Skeletal muscle cell (primary cell): Measurements from ENCODE around the gene GNB1L.

Experiments used
- DNase-seq: peaks from one replicate; pipeline ENCODE4 v3.0.0-alpha.2; 2010; ENCODE audit warnings: low read depth
- H3K4me3 ChIP-seq: 2 replicates; pipeline ENCODE4 v1.5.1; 2011; ENCODE audit warnings: low read depth, mild to moderate bottlenecking, control low read depth, low read length, moderate library complexity

Gene GNB1L

DNA sequence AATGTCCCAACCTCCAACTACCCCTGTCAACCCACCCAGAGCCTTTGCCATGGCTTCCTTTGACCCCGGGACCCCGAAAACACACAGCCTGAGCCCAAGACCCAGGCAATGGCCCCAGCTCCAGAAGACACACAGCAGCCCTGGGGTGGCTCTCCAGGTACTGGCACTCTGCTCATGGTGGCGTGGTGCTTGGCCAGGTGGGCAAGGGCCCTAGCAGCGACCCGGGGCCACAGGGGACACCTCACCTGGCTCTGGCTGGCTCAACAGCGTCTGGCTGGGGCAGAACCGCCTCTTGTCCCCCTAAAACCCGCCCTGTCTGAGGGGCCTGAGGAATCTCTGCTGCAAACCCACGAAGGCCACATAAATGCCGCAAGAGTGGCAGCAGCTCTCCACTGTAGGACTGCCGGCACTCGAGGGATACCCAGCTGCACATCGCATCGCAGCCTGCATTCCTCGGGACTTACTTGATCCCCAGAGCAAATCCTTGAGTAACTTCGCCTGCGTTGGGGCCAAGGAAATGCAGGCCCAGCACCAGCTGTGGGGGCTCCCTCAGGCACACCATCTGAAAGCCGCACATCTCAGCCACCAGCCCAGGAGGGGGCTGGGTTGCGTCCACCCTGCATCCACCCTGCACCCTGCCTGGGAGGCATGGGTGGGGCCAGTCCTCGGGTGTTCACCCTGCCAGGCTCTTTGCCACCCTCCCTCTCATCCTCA is 23.1 kb upstream of the GNB1L start:
- DNase-seq = peak; percentile 58

DNA sequence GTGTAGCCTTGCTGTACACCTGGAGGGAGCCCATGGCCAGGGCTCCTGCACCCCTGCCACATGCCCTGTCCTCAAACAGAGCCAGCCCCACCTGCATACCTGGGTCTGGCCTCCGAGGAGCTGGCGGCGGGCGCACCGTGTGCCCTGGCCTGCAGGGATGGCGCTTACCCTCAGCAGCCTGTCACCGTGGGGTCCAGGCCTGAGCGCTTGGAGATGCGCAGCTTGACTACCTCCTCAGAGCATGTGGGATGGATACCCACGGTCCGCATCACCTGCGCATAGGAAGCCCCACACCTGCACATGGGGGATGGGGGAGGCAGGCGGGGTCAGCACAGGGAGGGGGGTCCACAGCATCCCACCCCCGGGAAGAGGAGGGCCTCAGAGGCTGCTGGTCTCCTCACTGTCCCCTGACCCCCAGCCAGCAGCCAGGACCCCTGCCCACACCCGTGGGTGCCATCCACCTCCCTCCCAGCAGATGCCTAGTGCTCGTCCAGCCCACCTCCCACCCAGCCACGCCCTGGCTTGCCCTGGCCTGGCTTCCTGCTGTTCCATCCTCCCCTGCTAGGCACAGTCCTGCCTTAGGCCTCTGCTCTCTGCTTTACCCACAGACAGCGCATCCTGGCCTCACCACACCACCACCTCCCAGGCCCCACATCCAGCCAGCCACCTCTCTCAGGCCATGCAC is 22.4 kb upstream of the GNB1L start:
- no peak for DNase-seq
- H3K4me3 ChIP-seq = no peak overlapping the region

More for the DNA sequence above, 23.1 kb upstream of the GNB1L start:
- H3K4me3 ChIP-seq = no peak overlapping the region

DNA sequence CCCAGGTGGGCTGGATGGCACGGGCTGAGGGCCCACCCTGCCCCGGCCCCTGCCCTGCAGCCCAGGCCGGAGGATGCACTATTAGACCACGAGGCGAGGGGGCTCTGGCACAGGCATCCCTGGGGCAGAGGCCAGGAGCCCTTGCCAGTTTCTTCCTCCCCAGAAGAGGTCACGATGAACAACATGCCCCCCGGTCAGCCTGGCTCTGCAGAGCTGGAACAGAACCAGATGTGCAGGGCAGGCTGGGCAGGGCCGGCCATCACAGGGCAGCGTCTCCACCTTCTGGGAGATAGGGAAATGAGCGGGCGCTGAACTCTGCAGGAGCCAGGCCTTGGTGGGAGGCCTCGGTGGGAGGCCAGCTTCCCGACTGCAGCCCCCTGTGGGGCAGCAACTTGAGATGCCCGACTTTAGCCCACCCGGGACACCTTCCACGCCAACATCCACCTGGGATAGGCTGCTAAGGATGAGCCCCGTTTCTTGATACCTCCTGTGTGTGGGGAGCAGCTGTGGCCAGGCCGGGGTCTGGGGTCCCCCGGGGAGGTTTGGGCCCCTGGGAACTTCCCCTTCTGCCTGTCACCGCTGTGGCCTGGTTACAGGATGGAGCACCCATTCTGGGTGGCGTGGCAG is 21.8 kb upstream of the GNB1L start:
- no peak for DNase-seq
- H3K4me3 ChIP-seq = no peak overlapping the region

DNA sequence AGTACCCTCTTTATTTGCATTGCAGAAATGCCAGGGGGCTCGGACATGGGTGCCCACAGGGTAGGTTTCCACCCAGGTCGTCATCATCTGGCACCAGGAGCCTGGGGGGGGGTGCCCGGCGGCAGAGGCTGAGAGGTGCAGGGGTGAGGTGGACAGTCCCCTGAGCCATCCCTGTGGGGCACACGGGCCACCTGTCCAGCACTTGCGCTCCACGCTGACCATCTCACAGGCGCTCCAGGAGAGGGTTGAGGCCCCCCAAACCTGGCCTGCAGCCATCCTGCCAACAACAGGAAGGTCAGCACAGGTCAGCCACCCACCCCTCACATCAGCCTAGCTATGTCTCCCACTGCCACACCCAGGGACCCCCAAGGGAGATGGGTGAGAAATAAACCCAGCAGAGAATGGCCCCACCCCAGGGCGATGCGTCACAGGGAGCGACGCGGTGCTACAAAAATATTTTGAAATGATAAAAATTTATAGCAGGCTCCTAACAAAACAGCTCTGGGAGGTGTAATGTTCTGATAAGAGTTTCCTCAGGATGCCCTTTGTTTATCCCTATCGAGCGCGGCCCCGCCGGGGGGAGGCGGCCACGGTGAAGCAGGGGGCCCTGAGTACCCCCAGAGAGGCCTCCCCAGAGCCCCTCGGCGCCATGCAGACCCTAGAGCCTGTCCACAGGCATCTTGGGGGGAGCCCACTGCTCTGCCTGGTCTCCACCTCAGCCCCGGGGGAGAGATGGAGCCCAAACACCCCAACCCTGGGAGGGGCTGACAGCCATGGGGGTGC is 21.0 kb upstream of the GNB1L start:
- DNase-seq = no peak
- no peak overlapping the region for H3K4me3 ChIP-seq

DNA sequence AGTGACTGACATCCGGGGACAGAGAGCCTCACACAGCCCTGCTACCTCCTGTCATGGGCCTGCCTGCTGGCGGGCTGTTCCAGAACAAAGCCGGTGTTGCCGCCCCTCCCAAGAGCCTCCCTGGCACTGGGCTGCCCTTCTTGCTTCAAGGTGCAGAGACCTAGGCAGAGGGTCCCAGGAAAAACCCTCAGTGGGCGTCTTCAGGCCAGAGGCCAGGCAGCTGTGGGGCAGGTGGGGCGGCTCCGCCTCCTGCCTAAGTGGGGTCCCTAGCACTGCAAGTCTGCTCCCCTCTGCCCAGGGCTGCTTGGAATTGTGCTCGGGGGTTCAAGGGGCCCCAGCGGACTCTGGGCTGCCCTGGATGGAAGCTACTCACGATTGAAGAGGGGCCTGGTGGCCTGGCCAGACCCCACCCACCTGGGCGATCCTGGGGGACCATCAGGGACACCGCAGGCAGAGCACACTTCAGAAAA is 20.4 kb upstream of the GNB1L start:
- no peak for DNase-seq
- no peak overlapping the region for H3K4me3 ChIP-seq

DNA sequence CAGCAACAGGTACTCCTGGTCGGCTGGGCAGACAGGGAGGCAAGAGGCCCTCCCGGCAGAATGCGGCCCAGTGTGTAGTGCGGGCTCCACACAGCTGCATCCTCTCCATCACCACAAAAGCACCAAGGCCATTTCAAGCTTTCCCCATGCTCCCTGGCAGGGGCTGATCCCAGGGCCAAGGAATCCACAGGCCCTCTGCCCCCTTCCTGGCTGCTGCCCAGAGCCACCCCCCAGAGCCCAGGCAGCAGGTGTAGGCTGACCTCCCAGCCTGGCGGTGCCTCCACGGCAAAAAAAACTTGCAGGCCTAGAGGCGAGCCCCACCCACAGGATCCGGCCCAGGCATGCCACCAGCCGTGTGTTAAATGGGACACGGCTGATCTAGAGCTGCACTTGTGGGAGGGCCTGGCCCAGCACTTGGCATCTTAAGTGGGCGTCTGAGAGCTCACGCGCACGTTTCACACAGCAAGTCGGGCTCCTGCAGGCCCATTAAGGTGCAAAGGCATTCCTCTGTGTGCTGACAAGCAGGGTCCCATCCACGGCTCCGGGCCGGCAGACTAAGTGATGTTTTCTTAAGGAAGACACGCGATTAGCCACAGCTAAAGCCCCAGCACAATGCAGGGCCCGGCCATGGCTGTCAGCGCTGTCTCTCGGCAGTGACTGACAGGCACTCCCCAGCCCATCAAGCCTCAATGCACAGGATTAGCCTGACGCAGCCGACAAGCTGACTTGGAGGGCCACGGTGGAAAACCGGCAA is 19.8 kb upstream of the GNB1L start:
- DNase-seq = no peak
- no peak overlapping the region for H3K4me3 ChIP-seq

DNA sequence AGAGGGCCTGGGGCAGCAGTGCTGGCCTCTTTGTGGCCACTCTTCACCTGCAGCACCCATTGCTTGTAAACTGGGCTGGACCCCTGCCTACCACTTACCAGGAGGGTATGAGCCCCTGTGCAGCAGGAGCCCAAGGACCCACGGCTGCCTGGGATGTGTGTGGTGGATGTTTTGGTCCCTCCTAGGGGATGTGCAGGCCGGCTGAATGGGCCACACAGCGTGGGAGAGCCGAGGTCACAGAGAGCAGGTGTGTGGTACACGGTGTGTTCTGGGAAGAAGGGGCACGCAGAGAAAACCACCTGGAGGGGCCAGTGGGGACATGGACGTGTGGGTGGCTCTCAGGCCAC is 19.3 kb upstream of the GNB1L start:
- H3K4me3 ChIP-seq = no peak overlapping the region
- no peak for DNase-seq

DNA sequence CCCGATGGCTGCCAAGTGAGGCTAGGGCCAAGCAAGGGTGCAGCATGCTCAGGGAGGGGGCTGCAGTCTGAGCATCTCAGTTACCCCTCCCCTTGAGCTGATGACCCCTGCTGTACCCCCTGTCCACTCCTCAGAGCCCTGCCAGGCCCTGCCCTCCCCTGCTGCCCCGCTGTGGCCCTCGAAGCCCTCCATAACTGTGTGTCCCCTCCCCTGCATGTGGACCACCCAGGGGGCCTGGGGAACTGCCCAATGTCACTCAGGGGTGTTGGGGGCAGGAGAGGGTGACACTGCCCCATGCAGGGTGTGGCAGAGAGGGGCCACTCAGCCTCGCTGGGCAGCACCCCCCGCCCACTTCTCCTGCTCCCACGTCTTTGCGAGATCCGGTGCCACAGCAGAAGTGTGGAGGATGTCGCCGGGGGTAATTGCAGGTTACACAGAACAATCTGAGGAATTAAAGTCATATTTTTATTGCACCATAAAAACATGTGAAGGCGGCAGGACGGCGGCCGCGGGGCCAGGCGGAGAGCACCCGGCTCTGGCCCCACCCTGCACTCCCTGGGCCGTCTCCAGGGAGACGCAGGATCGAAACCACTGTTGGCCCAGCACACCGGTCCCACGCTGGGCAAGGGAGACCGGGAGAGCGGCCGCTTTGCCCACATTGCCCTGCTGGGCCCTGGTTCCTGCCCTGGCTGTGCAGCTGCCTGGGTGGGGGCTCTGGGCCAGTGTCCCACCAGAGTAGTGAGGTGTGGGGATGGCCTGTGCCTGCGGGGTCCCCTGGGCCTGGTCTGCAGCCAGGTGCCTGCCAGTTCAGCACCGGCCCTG is 18.7 kb upstream of the GNB1L start:
- no peak overlapping the region for H3K4me3 ChIP-seq
- DNase-seq = no peak

DNA sequence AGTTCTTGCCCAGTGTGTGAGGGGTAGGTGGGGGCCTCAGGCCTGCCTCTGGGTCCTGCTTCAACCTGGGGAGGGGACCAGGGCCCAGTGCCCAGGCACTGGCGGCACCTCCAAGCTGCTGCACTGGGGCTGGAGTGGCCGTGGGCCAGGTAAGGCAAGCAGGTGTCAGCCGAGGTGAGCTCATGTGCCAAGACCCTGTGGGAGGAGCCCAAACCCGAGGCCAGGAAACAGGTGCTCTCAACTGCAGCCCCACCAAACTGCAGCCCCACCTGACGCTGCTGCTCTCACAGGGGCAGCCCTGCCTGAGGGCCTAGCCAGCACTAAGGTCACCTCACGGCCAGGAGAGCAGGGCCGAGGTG is 18.1 kb upstream of the GNB1L start:
- no peak for DNase-seq
- H3K4me3 ChIP-seq = no peak overlapping the region

DNA sequence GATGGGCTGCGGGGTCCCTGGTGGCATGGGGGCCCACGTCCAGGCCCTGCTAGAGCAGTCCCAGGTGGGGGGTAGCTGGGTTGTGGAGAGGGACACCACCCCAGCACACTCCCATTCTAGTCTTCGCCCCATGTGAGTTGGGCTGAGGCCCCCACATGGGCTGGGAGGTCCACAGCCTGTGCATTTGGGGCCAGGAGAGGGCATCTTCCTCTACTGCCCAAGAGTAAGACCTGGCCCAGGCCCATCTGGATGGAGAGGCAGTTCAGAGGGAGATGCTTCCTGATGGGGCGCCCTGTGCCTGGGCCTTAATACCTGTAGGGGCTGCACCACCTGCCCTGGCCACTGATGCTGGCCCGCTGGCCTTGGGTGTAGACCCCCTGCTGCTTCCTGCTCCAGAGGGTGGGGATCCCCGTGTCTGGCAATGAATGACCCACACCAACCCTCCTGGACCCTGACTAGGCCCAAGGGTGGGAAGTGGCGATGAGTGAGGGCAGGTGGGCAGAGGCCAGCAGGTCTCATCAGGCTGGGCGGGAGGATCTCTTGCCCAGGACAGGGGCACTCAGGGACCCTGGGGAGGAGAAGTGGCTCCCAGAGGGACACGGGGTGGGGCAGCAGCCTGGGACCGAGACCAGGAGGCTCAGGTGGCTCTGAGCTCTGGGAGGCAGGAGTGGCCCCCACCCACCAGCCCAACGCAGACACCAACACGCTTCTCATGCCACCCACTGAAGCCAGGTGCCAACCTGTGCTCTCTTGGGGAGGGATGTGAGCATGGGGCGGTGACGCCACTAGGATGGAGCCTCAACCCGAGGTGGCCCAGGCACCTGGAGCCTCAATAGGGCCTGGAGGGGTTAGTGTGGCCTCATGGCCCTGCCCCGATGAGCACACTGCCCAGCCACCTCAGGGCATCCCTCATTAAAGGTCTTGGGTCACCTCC is 17.4 kb upstream of the GNB1L start:
- H3K4me3 ChIP-seq = no peak overlapping the region

DNA sequence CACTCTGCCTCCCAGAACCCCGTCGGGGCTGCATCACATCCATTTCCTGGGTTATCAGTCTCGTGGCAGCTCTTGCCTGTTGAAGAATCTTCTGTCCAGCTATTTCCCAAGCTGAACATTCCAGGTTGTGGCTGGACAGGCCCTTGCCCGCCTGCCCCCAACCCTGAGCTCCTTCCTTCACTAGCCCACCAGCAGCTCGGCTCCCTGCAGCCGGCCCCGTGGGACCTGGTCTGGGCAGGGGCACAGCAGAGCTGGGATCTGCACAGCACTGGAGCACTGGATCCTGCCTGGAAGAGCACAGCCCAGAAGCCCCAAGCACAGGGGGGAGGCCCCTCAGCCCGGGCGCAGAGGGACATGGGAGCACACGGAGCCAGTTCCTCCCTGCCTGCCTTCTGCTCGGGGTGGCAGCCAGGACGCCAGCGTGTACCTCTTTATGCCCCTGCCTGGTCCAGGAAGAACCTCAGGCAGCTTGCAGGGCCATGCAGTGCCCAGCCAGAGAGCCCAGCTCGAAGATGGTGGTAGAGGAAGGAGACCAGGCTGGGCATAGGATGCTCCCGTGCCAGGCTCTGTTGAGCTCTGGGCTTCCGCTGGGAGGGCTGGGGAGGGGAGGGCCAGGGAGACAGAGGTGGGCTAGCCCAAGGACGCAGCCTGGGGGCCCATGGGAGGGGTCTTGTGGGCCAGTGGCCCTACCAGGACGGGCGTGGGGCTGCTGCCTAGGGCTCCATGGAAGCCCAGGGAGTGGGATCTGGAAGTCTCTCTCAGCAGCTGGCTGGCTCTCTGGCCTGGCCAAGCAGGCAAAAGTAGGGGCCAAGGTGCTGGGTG is 16.6 kb upstream of the GNB1L start:
- no peak for DNase-seq
- no peak overlapping the region for H3K4me3 ChIP-seq

More for the DNA sequence above, 17.4 kb upstream of the GNB1L start:
- no peak for DNase-seq

DNA sequence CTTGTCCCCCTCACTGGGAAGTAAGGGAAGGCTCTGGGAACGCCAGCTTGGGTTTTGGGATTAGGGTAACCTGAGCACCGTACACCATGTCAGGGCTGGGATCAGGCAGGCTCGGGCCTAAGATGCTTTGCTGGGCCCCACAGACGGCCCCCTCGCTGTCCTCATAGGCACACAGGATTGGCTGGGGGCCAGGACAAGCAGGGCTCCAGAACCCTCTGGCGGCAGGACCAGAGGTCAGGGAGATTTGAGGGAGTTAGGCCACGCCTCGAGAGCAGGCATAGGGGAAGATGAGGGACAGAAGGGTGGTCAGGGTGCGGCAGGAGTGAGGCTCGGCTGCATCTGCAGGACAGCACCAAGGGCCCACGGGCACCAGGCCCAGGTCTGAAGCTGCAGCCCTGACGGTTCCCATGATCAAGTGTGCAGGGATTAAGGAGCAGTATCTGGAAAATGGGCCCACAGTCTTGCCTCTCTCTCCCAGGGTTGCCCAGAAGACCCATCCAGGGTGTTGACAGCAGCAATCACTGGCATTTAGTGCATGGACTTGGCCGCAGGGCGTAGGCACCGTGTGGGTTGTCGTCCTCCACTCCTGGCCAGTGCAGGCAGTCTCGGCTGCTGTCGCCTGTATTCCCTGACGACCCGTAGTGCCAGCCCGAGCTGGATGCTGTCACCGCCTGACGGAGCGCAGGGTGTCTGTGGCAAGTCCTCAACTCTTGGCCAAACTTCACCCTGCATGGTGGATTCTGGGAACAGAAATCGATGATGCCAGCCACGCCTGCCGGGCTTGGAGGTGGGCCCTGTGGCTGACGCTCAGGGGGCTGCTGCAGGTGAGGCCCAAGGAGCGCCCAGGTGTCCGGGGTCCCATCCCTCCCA is 15.7 kb upstream of the GNB1L start:
- no peak for DNase-seq
- H3K4me3 ChIP-seq = no peak overlapping the region

DNA sequence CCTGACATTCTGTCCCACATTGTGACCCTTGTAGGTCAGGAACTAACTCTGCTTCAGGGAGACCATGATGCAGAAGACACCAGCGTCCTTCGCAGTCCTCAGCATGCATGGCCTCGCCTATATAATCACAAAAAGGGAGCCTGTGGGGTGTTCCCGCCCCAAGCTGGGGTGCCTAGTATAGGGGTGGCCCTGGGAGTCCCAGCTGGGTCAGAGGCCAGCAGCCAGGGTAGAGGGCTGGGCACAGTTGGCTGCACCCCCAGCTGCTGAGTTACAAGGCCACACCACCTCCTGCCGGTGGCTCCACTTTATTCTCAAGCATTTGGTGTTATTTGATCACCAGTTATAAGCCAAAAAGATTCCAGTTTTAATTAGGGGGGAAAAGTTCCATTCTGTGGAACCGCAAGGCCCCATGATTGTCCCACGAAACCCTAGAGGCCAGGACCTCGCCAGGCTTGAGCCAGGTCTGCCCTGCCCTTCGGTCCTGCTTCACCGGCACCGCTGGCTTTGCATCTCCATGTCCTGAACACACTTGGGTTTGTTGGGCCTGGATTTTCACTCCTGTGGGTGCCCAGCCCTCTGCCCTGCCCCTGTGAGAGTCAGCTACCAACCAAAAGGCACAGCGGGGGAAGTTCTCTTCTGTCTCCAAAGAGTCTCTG is 15.0 kb upstream of the GNB1L start:
- DNase-seq = no peak

DNA sequence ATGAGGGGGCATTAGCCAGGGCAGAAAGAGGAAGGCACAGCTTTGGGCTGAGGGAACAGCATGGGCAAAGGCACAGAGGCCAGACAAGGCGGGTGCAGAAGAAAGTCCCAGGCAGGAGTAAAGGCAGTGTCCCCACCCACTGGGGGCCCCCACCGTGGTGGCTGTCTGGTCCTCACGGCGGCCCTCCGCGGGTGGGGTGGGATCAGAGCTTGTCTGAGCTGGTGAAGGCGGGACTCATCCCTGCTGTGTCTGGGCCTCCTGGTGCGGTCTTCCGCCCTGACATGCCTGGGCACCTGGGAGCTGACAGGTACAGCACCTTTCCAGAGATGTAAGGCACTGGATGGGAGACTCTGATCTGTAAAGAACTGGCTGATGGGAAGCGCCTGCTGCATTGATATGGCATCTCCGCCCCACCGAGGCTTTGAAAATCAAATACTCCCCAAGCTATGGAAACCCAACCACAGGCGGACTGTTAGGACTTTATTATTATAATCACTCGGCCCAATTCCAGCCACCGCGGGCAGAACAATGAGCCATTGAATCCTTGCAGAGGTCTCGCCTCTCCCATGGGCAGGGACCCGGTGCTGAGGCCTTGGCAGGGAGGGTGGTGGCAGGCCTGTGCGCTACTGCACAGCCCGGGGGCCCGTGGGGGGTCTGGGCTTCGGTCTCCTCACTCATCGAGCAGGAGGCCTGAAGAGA is 14.2 kb upstream of the GNB1L start:
- H3K4me3 ChIP-seq = no peak overlapping the region
- DNase-seq = no peak

More for the DNA sequence above, 15.0 kb upstream of the GNB1L start:
- no peak overlapping the region for H3K4me3 ChIP-seq

DNA sequence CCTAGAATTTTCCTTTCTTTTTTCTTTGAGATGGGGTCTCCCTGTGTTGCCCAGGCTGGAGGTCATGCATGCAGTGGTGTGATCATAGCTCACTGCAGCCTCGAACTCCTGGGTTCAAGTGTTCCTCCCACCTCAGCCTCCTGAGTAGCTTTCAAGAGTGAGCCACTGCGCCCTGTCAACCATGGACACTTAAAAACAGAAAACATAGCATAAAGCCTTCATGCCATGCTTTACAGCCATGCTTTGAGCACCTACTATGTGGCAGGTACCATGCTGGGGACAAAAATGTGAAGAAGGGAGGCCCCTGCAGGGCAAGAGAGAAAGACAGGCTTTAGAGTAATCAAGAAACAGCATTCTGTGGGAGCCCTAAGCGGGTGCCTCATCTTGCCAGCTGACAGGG is 13.7 kb upstream of the GNB1L start:
- no peak for DNase-seq
- no peak overlapping the region for H3K4me3 ChIP-seq
